HL-60 (cell line): ENCODE measurements around the gene NOTCH3.

Source experiments
- DNase-seq, 2 experiments: peaks; one replicate each; pipeline ENCODE4 v3.0.0-alpha.2; 2010 to 2020; ENCODE audit warnings: low read depth in 1 of 2, low spot score in 1 of 2
- H3K27ac ChIP-seq: fragments of 250-450 bp; sonication (Bioruptor Pico); replicated peaks from 2 replicates; pipeline ENCODE4 v1.5.1; 2020; ENCODE audit warnings: mild to moderate bottlenecking, moderate library complexity
- H3K27me3 ChIP-seq: fragments of 250-450 bp; sonication (Bioruptor Pico); 2 replicates; pipeline ENCODE4 v1.5.1; 2021; ENCODE audit warnings: mild to moderate bottlenecking, moderate library complexity; ENCODE audit not compliant: insufficient read depth, poor library complexity, severe bottlenecking
- H3K4me3 ChIP-seq: replicated peaks from 2 replicates; pipeline ENCODE4 v1.5.1; 2011; ENCODE audit warnings: mild to moderate bottlenecking, control low read depth, low read length; ENCODE audit not compliant: insufficient read depth
- CTCF ChIP-seq: IDR thresholded peaks from one replicate; pipeline ENCODE4 v1.5.1; 2011; ENCODE audit warnings: low read length, control low read depth, inconsistent platforms; ENCODE audit not compliant: insufficient read depth
- GABPA ChIP-seq: IDR thresholded peaks from 2 replicates; pipeline ENCODE4 v1.6.1; 2012; ENCODE audit warnings: low read depth
- POLR2AphosphoS5 ChIP-seq: IDR thresholded peaks from 2 replicates; pipeline ENCODE4 v1.6.1; 2012; ENCODE audit warnings: low read depth
- REST ChIP-seq: IDR thresholded peaks from 2 replicates; pipeline ENCODE4 v1.6.1; 2012; ENCODE audit warnings: low read depth; ENCODE audit not compliant: insufficient replicate concordance
- SPI1 ChIP-seq: IDR thresholded peaks from 2 replicates; pipeline ENCODE4 v1.6.1; 2012; ENCODE audit warnings: low read depth, mild to moderate bottlenecking, borderline replicate concordance

NOTCH3 gene

GRCh38 chr19:15136234-15136954 is 64.4 kb downstream of the NOTCH3 start:
- H3K27me3 ChIP-seq: no peaks in the 10 kb centered on the region
- no peak for TF ChIP-seq SPI1
- no peak for TF ChIP-seq POLR2AphosphoS5
- TF ChIP-seq REST: no peak
- no peak for TF ChIP-seq CTCF
- no peak for TF ChIP-seq GABPA
- no peak overlapping the region for H3K27ac ChIP-seq
- no peak for DNase-seq
- no peak overlapping the region for H3K4me3 ChIP-seq

GRCh38 chr19:15129856-15130585 is 70.8 kb downstream of the NOTCH3 start:
- H3K4me3 ChIP-seq: no peak overlapping the region
- TF ChIP-seq POLR2AphosphoS5 (no peak), GABPA (no peak), CTCF (no peak), REST (no peak), SPI1 (no peak)
- H3K27ac ChIP-seq: no peak overlapping the region
- DNase-seq: no peak
- H3K27me3 ChIP-seq: no peaks in the 10 kb centered on the region

- no peak for DNase-seq
- TF ChIP-seq CTCF (no peak), REST (no peak), GABPA (no peak), POLR2AphosphoS5 (no peak), SPI1 (no peak)
- Histone ChIP-seq H3K27me3 (no peaks in the 10 kb centered on the region), H3K27ac (no peak overlapping the region), H3K4me3 (no peak overlapping the region)
Measured at GRCh38 chr19:15128162-15128770, 72.5 kb downstream of the NOTCH3 start.
